Measurements from ENCODE around the gene FKBP10.

- TF ChIP-seq CTCF (IDR thresholded peaks at IDR 0.05): no peak
- TF ChIP-seq REST (IDR thresholded peaks at IDR 0.05; ENCODE audit: low read depth, low read length): no peak
- TF ChIP-seq FOXM1 (IDR thresholded peaks at IDR 0.05; ENCODE audit: low read depth): no peak
- TF ChIP-seq MXI1 (IDR thresholded peaks at IDR 0.05; ENCODE audit: low read depth, low read length): no peak
- TF ChIP-seq RAD21 (IDR thresholded peaks at IDR 0.05; ENCODE audit: low read length): no peak
- no peak for TF ChIP-seq PBX3 (IDR thresholded peaks at IDR 0.05)
- TF ChIP-seq GABPA (IDR thresholded peaks at IDR 0.05; ENCODE audit: low read depth): no peak
- TF ChIP-seq FOSL2 (IDR thresholded peaks at IDR 0.05; ENCODE audit: borderline replicate concordance, low read depth): no peak
- TF ChIP-seq RXRA (IDR thresholded peaks at IDR 0.05; ENCODE audit: borderline replicate concordance, low read depth): no peak
- TF ChIP-seq EZH2phosphoT487 (IDR thresholded peaks at IDR 0.05; ENCODE audit: borderline replicate concordance, low read depth): no peak
- TF ChIP-seq FOXJ3 (CRISPR knock-in tag; IDR thresholded peaks at IDR 0.05): no peak
- TF ChIP-seq POLR2AphosphoS5 (IDR thresholded peaks at IDR 0.05; ENCODE audit: low read depth, low read length): no peak
- TF ChIP-seq MAX (IDR thresholded peaks at IDR 0.05; ENCODE audit: low read depth): no peak
- no peak for TF ChIP-seq JUND (IDR thresholded peaks at IDR 0.05)
Observed at GRCh38 chr17:41793784-41794539, 18.8 kb upstream of the FKBP10 start.
